ENCODE measurements around the gene TCN1. TPM values are rescaled to one million over a fixed set of nuclear protein-coding genes. Genes with fewer than 3 reads are reported as not detected.
"Not testable (repeated sequence)": the region's sequence is repeated elsewhere in the genome, so short reads cannot be mapped to it uniquely, and the experiment has no call there.

TCN1 gene, protein sequence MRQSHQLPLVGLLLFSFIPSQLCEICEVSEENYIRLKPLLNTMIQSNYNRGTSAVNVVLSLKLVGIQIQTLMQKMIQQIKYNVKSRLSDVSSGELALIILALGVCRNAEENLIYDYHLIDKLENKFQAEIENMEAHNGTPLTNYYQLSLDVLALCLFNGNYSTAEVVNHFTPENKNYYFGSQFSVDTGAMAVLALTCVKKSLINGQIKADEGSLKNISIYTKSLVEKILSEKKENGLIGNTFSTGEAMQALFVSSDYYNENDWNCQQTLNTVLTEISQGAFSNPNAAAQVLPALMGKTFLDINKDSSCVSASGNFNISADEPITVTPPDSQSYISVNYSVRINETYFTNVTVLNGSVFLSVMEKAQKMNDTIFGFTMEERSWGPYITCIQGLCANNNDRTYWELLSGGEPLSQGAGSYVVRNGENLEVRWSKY
- not detected for polyA plus RNA-seq

DNA sequence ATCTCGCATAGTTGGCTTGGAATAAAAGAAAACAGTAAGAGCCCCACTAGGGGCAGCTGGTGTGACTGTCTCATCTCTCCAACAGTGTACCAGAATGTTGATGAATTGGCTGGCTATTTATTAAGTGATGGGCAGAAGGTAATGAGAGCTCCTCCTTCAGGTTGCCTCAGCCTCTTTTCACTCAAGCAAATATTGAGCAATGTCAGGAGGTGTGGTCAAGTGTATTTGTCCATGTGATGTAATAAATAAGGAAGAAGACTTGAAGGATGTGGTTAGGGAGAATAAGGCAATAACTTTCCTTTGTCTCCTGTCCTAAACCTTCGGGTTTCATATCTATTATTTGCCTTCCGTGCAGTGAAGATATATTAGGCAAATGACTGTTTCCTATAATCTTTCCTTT, at the start of gene TCN1:
TSS of gene TCN1 (minus strand) at position 91 of the 400 bp plus-strand sequence. CDS start at position 74, 17 bp downstream.
- Mint-ChIP-seq H3K27me3 (ENCODE audit: low read depth in 3 of 3) (peaks cover 2 to 6% (median 5%) of the 10 kb centered on the region in 3 donors), H3K27ac (no peak within 1 kb of the TSS), H3K4me1 (no peaks in the 10 kb centered on the region), H3K9me3 (peaks cover 0 to 11% (median 0%) of the 10 kb centered on the region in 6 donors), H3K36me3 (no peaks in the 10 kb centered on the region), H3K4me3 (no peak within 1 kb of the TSS)
- no peak for DNase-seq

DNA sequence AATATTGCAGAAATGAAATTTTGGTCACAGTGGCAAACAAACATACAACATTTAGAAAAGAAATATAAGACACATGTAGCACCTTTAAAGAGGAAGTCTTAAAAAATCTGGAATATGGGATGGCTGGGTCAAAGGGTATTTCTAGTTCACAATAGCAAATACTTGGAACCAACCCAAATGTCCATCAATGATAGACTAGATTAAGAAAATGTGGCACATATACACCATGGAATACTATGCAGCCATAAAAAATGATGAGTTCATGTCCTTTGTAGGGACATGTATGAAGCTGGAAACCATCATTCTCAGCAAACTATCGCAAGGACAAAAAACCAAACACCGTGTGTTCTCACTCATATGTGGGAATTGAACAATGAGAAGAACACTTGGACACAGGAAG, 37.3 kb upstream of the TCN1 start:
- H3K36me3 Mint-ChIP-seq, H3K4me3 Mint-ChIP-seq, DNase-seq, H3K27ac Mint-ChIP-seq, H3K9me3 Mint-ChIP-seq, H3K4me1 Mint-ChIP-seq: not testable (repeated sequence)
- peaks cover 0 to 10% (median 4%) of the 10 kb centered on the region in 3 donors for H3K27me3 Mint-ChIP-seq (ENCODE audit: low read depth in 3 of 3)

DNA sequence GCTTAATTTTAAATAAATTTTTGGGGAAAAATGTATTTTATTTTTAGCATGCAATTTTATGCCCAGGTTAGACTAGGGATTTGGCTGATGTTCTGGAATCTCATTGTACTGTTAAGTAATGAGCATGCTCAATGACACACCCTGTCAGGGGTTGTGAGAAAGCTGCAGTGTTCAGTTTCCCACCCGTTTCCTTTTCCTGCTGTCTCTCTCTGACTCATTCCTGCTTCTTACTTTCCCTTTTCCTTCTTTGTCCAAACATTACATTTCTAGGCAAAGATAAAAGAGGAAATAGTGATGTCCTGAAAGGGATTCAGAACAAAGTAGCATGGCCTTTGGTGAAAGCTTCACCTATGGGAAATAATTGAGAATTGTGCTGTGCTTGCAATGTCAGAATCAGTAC, 35.0 kb upstream of the TCN1 start:
- Mint-ChIP-seq H3K27me3 (ENCODE audit: low read depth in 3 of 3) (peaks cover 0 to 10% (median 7%) of the 10 kb centered on the region in 3 donors), H3K36me3 (no peaks in the 10 kb centered on the region), H3K4me1 (no peaks in the 10 kb centered on the region), H3K9me3 (peaks cover 0 to 10% (median 0%) of the 10 kb centered on the region in 6 donors), H3K4me3 (no peak overlapping the region), H3K27ac (no peak overlapping the region)
- DNase-seq: no peak

DNA sequence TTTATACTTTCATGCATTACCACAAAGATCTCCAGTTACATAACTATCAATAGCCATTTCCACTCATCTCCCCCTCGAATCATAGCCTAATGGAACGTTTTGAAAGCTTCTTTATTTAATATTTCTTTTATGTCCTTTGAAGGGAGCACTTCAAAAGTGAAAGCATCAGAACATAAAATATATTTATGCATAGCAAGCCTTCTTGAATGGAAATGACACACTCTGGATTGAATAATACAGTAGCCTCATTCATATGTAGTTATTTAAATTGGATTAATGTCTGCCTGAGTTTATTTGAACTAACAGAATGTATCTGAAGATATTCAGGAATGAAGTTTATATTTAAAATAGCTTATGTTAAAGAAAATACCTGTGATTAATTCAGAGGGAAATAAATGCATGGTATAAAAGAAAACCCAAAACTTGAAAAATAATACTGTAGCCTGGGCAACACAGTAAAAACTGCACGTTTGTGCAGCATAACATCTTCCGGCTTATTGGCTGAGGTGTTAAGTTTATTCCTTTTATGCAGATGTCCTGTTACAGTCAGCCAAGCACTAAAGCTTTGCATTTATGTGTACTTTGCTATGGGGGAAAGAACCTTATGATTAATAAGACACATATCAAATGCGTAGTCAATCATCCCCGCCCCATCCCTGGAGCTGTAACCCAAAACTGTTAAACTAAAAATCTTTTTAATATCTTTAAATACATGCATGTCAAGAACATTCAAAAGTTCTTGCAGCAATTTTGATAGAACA, 34.3 kb upstream of the TCN1 start:
- Mint-ChIP-seq H3K36me3 (no peaks in the 10 kb centered on the region), H3K9me3 (peaks cover 0 to 7% (median 0%) of the 10 kb centered on the region in 6 donors)
- no peak for DNase-seq

DNA sequence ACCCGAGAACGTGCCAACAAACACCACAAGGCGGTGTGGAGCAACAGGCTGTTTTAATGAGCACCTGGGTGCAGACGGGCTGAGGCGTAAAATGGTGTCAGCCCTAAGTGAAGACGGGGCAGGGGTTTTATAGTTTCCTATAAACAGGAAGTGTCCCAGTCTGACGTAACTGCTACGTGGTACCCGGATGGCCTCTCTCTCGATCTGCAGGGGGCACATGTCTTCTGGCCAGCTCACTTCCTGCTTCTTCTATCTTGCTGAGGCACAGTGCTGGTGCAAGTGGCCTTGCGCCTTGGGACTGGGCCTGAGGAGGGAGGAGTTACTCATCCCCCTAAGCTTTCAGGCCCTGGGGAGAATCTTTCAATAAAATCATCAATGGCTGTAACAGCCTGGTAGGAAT, 33.2 kb upstream of the TCN1 start:
- no peak for DNase-seq
- H3K27me3 Mint-ChIP-seq (ENCODE audit: low read depth in 3 of 3): peaks cover 0 to 16% (median 4%) of the 10 kb centered on the region in 3 donors
- no peak overlapping the region for H3K4me3 Mint-ChIP-seq
- H3K36me3 Mint-ChIP-seq: no peaks in the 10 kb centered on the region
- H3K9me3 Mint-ChIP-seq: peaks cover 0 to 9% (median 0%) of the 10 kb centered on the region in 6 donors
- no peaks in the 10 kb centered on the region for H3K4me1 Mint-ChIP-seq
- H3K27ac Mint-ChIP-seq: no peak overlapping the region

More for the DNA sequence above, 34.3 kb upstream of the TCN1 start:
- H3K4me1 Mint-ChIP-seq: no peaks in the 10 kb centered on the region
- no peak overlapping the region for H3K4me3 Mint-ChIP-seq
- peaks cover 0 to 14% (median 6%) of the 10 kb centered on the region in 3 donors for H3K27me3 Mint-ChIP-seq (ENCODE audit: low read depth in 3 of 3)
- no peak overlapping the region for H3K27ac Mint-ChIP-seq

DNA sequence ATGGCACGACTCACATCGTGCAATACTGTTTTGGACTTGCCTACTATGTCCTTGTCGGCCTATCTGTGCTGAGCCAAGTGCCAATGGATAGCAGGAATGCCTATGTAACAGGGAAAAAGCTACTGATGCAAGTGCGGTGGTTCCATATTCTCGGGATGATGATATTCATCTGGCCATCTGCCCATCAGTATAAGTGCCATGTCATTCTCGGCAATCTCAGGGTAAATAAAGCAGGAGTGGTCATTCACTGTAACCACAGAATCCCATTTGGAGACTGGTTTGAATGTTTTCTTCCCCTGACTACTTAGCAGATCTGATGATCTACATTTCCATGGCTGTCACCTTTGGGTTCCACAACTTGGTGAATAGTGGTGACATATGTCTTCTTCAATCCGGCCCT, 32.4 kb upstream of the TCN1 start:
- Mint-ChIP-seq H3K4me3 (no peak overlapping the region), H3K27ac (no peak overlapping the region)
- DNase-seq: no peak

DNA sequence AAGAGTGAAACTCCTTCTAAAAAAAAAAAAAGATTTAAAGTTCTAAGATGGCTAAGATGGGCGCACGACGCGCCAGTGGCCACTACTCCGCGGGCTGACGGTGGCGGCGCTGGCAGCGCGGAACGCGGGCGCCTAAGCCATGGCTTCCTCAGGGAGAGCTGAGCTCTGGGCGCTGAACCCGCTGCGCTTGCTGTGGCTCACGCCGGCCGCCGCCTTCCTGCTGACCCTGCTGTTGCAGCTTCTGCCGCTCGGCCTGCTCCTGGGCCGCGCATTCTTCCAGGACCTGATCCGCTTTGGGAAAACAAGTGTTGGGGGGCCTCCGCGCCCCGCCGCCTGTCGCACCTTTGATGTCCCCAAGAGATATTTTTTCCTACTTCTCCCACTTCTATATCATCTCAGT, 31.8 kb upstream of the TCN1 start:
- H3K27ac Mint-ChIP-seq: no peak overlapping the region
- no peaks in the 10 kb centered on the region for H3K36me3 Mint-ChIP-seq
- no peaks in the 10 kb centered on the region for H3K4me1 Mint-ChIP-seq
- H3K9me3 Mint-ChIP-seq: peaks cover 0 to 8% (median 0%) of the 10 kb centered on the region in 6 donors
- DNase-seq: no peak
- no peak overlapping the region for H3K4me3 Mint-ChIP-seq
- peaks cover 0 to 19% (median 4%) of the 10 kb centered on the region in 3 donors for H3K27me3 Mint-ChIP-seq (ENCODE audit: low read depth in 3 of 3)

More for the DNA sequence above, 32.4 kb upstream of the TCN1 start:
- Mint-ChIP-seq H3K4me1 (no peaks in the 10 kb centered on the region), H3K27me3 (ENCODE audit: low read depth in 3 of 3) (peaks cover 0 to 22% (median 4%) of the 10 kb centered on the region in 3 donors), H3K36me3 (no peaks in the 10 kb centered on the region), H3K9me3 (peaks cover 0 to 9% (median 0%) of the 10 kb centered on the region in 6 donors)

DNA sequence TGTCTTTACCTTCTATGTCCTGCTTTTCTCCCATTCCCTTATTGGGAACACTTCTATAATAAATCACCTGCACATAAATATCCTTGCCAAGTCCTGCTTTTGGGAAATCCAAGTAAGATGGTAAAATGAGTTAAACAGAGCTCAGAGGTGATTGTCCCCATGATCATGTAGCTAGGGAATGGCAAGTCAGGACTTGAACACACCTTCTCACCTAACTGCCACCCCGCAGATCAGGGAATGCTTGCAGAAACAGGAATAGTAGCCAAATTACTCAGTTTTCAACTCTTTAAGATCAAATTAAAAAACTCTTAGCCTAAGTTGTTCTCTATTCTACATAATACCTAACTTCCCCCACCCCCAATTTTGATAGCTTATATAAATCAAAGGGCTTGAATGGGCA, 28.3 kb upstream of the TCN1 start:
- H3K4me3 Mint-ChIP-seq: no peak overlapping the region
- H3K27me3 Mint-ChIP-seq (ENCODE audit: low read depth in 3 of 3): peaks cover 0 to 16% (median 3%) of the 10 kb centered on the region in 3 donors
- no peak for DNase-seq
- no peaks in the 10 kb centered on the region for H3K4me1 Mint-ChIP-seq
- no peak overlapping the region for H3K27ac Mint-ChIP-seq
- peaks cover 7 to 14% (median 12%) of the 10 kb centered on the region in 6 donors for H3K9me3 Mint-ChIP-seq
- H3K36me3 Mint-ChIP-seq: peaks cover 0 to 4% (median 0%) of the 10 kb centered on the region in 3 donors

DNA sequence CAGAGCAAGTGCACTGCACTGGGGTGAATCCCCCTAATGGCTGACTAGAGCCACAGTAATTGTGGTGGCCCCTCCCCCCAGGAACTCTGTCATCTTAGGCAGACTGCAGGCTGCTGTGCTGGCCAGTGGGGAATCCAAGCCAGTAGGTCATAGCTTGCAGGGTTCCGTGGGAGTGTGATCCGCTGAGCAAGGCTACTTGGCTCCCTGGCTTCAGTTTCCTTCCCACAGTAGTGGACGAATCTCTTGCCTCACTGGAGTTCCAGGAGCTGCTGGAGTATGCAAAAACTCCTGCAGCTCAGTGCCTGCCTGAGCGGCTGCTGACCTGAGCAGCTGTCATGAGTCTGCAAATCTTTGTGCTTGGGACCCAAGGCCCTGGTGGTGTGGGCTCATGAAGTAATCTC, 25.5 kb upstream of the TCN1 start:
- DNase-seq: no peak
- Mint-ChIP-seq H3K36me3 (peaks cover 0 to 10% (median 0%) of the 10 kb centered on the region in 3 donors), H3K4me1 (no peaks in the 10 kb centered on the region), H3K4me3 (no peak overlapping the region), H3K27ac (no peak overlapping the region), H3K27me3 (ENCODE audit: low read depth in 3 of 3) (peaks cover 3 to 14% (median 10%) of the 10 kb centered on the region in 3 donors), H3K9me3 (peaks cover 18 to 39% (median 33%) of the 10 kb centered on the region in 6 donors)

DNA sequence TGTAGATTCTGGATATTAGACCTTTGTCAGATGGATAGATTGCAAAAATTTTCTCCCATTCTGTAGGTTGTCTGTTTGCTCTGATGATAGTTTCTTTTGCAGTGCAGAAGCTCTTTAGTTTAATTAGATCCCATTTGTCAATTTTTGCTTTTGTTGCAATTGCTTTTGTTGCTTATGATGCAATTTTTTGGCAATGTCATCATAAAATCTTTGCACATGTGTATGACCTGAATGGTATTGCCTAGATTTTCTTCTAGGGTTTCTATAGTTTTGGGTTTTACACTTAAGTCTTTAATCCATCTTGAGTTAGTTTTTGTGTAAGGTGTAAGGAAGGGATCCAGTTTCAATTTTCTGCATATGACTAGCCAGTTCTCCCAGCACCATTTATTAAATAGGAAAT, 20.9 kb upstream of the TCN1 start:
- H3K9me3 Mint-ChIP-seq: peaks cover 16 to 39% (median 34%) of the 10 kb centered on the region in 6 donors
- not testable (repeated sequence) for H3K4me1 Mint-ChIP-seq; H3K27me3 Mint-ChIP-seq (ENCODE audit: low read depth in 3 of 3); H3K27ac Mint-ChIP-seq; H3K4me3 Mint-ChIP-seq; DNase-seq
- peaks cover 0 to 10% (median 0%) of the 10 kb centered on the region in 3 donors for H3K36me3 Mint-ChIP-seq

DNA sequence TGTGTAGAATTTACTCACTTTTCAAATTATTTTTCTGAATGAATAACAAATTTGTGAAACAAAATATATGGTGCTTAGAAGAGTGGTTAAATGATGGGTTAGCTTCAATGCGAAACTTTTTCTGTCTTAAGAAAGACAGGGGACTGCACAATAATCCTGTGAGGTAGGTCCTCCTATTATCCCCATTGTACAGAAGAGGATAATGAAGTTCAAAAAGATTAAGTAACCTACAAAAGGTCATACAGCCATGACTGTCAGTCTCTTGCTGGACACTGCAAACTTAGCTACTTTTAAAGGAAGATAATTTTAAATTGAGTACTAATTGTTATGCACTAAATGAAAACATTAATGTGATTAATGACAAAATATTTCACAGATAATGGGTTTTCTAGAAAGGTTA, 17.3 kb upstream of the TCN1 start:
- H3K27ac Mint-ChIP-seq: no peak overlapping the region
- no peaks in the 10 kb centered on the region for H3K36me3 Mint-ChIP-seq
- no peak for DNase-seq
- H3K4me3 Mint-ChIP-seq: no peak overlapping the region
- peaks cover 2 to 8% (median 3%) of the 10 kb centered on the region in 3 donors for H3K27me3 Mint-ChIP-seq (ENCODE audit: low read depth in 3 of 3)
- no peaks in the 10 kb centered on the region for H3K4me1 Mint-ChIP-seq
- H3K9me3 Mint-ChIP-seq: peaks cover 6 to 18% (median 10%) of the 10 kb centered on the region in 6 donors

DNA sequence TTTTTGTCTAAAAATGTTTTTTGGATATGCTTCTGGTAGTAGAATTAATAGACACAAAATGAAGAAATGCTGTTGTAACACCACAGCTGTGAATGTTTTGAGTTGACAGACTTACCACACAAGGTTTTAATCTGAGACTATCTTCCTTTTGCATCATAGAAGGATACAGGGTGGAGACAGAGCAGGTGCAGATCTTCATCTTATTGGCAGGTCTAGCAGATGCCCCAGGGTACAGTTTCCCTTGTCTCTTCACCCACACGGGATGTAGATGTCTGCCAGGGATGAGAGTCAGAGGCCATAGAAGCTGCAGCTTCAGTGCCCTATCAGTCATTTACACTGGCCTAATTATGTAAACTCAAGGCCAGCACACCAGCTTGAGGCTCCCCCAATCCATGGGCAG, 13.3 kb upstream of the TCN1 start:
- H3K9me3 Mint-ChIP-seq: no peaks in the 10 kb centered on the region
- DNase-seq: no peak
- no peaks in the 10 kb centered on the region for H3K4me1 Mint-ChIP-seq
- H3K4me3 Mint-ChIP-seq: no peak overlapping the region
- no peaks in the 10 kb centered on the region for H3K36me3 Mint-ChIP-seq
- H3K27ac Mint-ChIP-seq: no peak overlapping the region
- peaks cover 0 to 10% (median 9%) of the 10 kb centered on the region in 3 donors for H3K27me3 Mint-ChIP-seq (ENCODE audit: low read depth in 3 of 3)

DNA sequence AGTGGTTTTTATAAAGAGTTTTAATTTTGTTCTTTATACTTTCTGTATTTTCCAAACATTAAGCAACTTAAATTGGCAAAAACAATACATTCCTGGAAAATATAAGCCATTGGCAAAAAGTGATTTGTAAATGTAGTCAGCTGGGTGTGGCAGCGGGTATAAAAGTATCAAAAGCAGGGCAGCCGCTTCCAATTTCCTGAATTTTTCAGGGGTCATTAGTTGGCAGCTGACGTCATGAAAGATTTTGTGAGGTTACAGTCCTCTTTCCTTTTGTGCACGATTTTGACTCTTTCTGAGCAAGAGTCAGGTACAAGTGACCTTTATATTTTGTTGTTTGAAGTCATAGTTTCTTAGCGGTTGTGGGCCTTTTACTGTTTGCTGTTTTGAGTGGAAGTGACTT, 12.3 kb upstream of the TCN1 start, which contains the start of gene OOSP3:
TSS of gene OOSP3 (plus strand) at position 208 of the 400 bp plus-strand sequence. CDS start at position 235, 27 bp downstream.
- no peak within 1 kb of the TSS for H3K4me3 Mint-ChIP-seq
- DNase-seq: no peak
- H3K9me3 Mint-ChIP-seq: no peaks in the 10 kb centered on the region
- H3K36me3 Mint-ChIP-seq: no peaks in the 10 kb centered on the region
- H3K27ac Mint-ChIP-seq: no peak within 1 kb of the TSS
- no peaks in the 10 kb centered on the region for H3K4me1 Mint-ChIP-seq
- H3K27me3 Mint-ChIP-seq (ENCODE audit: low read depth in 3 of 3): peaks cover 0 to 10% (median 9%) of the 10 kb centered on the region in 3 donors

DNA sequence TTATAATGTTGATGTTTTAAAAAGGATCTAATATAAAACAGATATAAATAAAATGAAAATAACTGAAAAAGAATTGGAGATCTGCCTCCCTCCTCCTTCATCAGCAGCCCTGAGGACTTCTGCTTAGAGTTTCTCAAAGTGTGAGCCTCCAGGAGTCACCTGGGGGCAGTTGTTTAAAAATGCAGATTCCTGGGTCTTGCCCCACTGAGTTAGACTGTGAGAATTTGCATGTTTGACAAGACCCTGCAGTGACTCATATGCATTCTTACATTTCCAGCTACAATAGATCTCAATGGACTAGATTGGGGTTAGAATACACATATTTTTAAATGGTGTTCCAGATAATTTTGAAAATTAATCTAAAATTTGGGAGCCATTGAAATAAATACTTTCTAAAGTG, 11.5 kb upstream of the TCN1 start:
- no peak overlapping the region for H3K27ac Mint-ChIP-seq
- no peaks in the 10 kb centered on the region for H3K36me3 Mint-ChIP-seq
- H3K4me1 Mint-ChIP-seq: no peaks in the 10 kb centered on the region
- no peaks in the 10 kb centered on the region for H3K9me3 Mint-ChIP-seq
- H3K4me3 Mint-ChIP-seq: no peak overlapping the region
- DNase-seq: no peak
- peaks cover 0 to 10% (median 9%) of the 10 kb centered on the region in 3 donors for H3K27me3 Mint-ChIP-seq (ENCODE audit: low read depth in 3 of 3)

Measured in immature natural killer cell (primary cell).